IMR-90 (cell line): Measurements from ENCODE around the gene TTYH3.
"Not testable (repeated sequence)": the region's sequence is repeated elsewhere in the genome, so short reads cannot be mapped to it uniquely, and the experiment has no call there.

ENCODE experiments used
- RCOR1 ChIP-seq: IDR thresholded peaks from 2 replicates; pipeline ENCODE4 v1.6.1; 2012; ENCODE audit warnings: mild to moderate bottlenecking, low read length, improper control_type of control experiment; ENCODE audit not compliant: insufficient replicate concordance
- TF ChIP-seq, protein P1 (sequence below): conservative IDR thresholded peaks from 2 replicates; pipeline ENCODE4 v1.5.1; 2012; ENCODE audit warnings: mild to moderate bottlenecking, low read depth, low read length, improper control_type of control experiment

GRCh38 chr7:2589941-2590340 is 41.8 kb upstream of the TTYH3 start:
- TF ChIP-seq, protein P1, sequence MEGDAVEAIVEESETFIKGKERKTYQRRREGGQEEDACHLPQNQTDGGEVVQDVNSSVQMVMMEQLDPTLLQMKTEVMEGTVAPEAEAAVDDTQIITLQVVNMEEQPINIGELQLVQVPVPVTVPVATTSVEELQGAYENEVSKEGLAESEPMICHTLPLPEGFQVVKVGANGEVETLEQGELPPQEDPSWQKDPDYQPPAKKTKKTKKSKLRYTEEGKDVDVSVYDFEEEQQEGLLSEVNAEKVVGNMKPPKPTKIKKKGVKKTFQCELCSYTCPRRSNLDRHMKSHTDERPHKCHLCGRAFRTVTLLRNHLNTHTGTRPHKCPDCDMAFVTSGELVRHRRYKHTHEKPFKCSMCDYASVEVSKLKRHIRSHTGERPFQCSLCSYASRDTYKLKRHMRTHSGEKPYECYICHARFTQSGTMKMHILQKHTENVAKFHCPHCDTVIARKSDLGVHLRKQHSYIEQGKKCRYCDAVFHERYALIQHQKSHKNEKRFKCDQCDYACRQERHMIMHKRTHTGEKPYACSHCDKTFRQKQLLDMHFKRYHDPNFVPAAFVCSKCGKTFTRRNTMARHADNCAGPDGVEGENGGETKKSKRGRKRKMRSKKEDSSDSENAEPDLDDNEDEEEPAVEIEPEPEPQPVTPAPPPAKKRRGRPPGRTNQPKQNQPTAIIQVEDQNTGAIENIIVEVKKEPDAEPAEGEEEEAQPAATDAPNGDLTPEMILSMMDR = not testable (repeated sequence)
- not testable (repeated sequence) for TF ChIP-seq RCOR1
